GM18867 (cell line): ENCODE measurements around the gene TMEM163.

ENCODE experiments used
- ATAC-seq: cut with Tn5 transposase; IDR thresholded peaks from one replicate; pipeline ENCODE4 v1.9.1; 2021; ENCODE audit warnings: mild to moderate bottlenecking, moderate library complexity; ENCODE audit not compliant: unreplicated experiment

Gene TMEM163

GRCh38 chr2:134446383-134447017, 272.3 kb downstream of the TMEM163 start:
- ATAC-seq = no peak

DNA sequence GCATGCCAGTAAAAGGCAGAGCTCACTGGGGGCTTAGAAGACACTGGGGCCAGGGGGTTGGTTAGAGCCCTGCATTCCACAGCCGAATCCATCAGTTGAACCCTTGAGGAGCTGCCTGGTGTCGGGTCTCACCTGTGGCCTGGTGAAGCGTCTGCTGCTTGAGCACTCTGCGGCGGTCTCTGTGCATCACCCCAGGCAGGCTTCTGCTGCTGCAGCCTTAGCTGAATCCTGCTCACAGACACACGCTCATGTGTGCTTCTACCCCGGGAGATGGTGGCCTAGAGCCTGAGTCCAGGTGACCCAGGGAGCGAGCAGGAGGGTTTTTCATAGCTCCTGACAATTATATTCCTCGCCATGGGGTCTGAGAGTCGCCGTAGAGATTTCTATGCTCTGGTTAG, 272.8 kb downstream of the TMEM163 start:
- ATAC-seq = no peak

- no peak for ATAC-seq
These were observed 273.7 kb downstream of the TMEM163 start for GRCh38 chr2:134445116-134445515.

- no peak for ATAC-seq
These were observed 274.9 kb downstream of the TMEM163 start for GRCh38 chr2:134443814-134444480.

DNA sequence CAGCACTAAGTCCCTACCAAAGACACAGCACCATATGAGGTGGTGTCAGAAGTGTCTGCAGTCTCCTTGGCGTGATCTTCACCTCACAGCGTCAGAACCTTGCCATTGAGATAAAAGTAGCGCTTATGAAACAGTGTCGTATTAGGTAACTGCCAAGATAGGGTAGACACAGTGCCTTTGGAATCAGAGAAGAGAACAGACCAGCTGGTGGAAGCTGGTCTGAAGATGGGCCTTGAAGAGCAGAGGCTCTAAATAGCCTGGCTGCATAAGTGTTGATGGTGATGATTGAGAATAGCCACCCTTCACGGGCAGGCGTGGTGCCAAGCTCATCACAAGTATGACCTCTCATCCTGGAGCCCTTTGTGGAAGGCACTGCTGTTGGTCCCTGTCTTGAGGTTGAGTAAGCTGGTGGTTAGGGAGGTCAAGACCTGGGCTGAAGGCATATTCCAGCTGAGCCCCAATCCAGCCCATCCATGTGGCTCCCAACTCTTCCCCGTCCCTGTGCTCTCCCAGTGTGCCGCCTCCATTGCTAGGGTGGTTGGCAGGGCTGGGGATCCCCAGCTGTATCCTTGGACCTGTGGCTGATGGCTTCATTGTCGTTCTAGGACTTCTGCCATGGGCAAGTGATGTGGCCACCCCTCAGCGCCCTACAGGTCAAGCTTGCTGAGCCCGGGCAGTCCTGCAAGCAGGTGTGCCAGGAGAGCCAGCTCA, 277.5 kb downstream of the TMEM163 start:
- ATAC-seq = no peak

- ATAC-seq = no peak
These were observed 278.4 kb downstream of the TMEM163 start for GRCh38 chr2:134440336-134440909.

GRCh38 chr2:134438371-134438770, 280.4 kb downstream of the TMEM163 start:
- ATAC-seq = no peak

DNA sequence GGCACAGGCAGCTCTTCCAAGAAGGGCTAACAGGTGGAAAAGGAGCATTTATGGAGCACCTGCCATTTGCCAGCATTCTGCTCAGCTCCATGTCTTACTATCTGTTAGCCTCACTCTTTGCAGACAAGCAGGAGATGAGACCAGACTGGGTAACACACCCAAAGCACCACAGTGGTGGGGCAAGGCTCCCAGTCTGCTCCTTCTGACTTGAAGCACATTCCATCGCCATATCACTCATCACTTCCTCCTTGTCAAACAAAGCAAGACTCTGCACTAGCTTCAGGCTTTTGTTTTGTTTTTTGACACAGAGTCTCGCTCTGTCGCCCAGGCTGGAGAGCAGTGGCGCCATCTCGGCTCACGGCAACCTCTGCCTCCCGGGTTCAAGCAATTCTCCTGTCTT, 282.1 kb downstream of the TMEM163 start:
- ATAC-seq = no peak

- no peak for ATAC-seq
These were observed 282.9 kb downstream of the TMEM163 start for GRCh38 chr2:134435936-134436335.

DNA sequence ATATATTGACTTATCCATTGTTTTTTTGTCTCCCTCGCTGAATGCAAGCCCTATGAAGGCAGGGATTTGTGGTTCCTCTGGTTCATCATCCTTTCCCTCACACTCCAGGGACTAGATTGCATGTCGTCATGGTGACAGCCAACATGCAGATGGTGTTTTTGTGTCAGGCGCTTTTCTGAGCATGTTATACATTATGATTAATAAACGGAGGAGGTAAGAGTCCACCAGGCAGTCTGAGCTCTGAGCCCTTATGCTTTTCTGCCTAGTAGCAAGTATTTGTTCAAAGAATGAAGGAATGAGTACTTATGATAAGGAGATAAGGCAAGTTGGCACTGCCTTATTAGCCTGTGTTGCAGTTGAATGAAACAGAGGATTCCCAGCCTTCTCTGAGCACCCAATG, 283.3 kb downstream of the TMEM163 start:
- ATAC-seq = no peak

- no peak for ATAC-seq
These were observed 284.8 kb downstream of the TMEM163 start for GRCh38 chr2:134433979-134434378.

DNA sequence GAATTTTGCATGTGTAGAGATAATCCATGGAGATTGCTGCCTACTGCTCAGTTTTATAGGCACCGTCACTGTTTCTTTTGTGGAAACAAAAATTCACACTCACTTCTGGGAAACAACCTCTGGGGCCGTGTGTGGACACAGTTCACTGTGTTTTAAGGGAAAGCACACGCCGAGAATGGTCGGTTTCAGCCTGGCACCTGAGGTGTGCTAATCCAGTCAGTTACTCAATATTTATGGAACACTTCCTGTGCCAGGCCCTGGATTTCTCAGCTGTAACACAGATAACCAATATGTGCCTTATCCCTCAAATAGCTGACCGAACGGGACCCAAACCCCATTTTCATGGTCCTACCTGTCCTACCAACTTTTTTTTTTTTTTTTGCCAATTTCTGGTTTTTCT, 285.3 kb downstream of the TMEM163 start:
- ATAC-seq = no peak

DNA sequence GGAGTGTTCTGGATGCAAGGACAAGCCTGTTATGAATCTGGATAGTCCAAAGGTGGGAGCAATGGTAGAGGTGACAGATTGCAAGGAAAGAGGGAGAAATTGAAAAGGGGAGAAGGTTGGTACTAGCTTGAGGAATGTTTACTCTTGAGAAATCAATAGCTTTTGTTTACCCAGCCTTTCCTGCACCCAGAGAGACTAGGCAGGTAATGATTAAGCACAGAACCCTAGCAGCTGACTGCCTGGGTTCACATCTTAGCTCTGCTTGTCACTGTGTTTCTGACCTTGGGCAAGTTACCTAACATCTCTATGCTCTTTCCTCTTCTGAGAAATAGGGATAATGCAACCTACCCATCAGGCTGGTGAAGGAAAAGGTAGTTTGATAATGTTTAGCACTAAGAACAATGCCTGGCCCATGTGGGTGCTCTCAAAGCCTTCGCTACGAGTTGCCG, 286.3 kb downstream of the TMEM163 start:
- no peak for ATAC-seq

DNA sequence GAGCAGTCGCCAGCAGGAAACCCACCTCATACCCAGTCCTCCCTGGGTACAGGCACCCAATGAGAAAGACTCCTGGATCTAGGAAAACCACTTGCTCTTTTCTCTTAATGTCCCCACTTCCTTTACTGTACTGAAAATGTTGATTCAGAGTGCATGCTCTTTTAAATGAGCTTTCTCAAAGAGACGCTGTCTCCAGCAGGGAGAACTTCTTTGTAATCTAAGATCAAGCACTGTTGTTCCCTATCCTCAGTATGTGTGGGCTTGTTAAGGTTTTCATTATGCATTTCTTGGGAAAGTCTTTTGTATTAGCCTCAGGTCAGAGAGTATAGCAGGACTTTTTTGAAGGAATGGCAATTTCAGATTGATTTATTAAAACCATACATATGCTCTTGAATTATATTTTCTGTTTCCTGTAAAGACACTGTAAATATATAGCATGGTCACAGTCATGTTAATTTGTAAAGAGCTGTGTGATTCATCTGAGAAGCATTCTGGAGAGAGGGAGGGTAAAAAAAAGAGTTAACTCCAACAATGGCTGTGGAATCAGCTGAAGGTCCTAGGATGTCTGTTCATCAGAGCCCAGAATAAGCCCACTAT, 286.9 kb downstream of the TMEM163 start:
- no peak for ATAC-seq

DNA sequence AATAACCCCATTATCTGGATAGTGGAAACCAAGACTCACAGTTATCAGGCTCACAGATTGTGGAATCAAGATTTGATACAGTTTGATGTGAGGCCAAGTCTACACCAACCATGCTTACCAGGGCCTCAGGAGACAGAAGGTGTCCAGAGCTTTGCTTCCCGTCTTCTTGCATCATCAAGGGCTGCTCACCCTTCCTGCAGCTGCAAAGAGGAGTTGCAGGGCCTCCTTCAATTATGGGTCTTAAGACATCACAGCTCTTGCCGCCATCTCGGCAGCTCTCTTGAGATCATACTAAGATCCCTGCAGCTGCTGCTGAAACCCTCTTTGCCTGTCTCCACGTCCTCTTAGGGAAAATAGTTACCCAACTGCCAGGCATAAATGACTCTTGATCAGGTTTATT, 288.9 kb downstream of the TMEM163 start:
- no peak for ATAC-seq

GRCh38 chr2:134426721-134427120, 292.1 kb downstream of the TMEM163 start:
- ATAC-seq = no peak

GRCh38 chr2:134425724-134426496, 292.9 kb downstream of the TMEM163 start:
- ATAC-seq = no peak

- no peak for ATAC-seq
These were observed 297.1 kb downstream of the TMEM163 start for GRCh38 chr2:134421556-134422328.

DNA sequence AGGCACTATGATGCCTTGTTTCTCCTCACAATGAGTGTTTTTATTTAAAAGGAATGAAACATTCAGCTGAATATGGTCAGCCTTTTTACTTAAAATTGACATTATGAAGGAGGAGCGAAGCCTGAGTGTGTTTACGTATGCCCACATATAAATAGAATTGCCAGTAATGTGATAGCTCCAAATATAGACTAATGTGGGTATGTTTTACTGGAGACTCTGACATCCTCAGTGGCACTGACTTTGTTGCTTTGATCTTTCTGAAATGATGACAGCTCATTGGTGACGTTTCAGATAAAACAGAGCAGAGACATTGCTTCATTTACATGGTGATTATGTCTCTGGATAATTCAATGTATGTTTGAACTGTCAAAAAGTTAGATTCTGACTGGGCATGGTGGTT, 297.9 kb downstream of the TMEM163 start:
- no peak for ATAC-seq

DNA sequence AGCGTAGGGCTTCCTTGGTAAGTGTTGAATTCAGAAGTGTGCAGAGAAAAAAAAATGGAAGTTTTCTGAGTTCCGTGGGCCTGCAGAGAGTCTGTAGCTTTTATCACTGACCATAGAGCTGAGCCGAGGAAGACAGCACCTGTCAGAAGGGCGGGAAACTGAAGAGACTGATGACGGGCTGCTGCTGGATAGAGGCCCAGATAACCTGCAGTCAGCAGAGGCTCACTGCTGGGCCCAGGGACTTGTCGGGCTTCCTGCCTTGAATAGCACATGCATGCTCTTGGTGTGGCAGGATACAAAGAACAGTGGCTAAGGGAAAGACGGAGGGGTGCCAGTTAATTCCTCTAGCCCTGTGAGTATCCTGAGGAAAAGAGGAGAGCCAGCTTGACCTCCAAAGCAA, 298.5 kb downstream of the TMEM163 start:
- ATAC-seq = no peak
